NB4 (cell line): ENCODE results near the gene AUTS2.

Source experiments
- DNase-seq: peaks from one replicate; pipeline ENCODE4 v3.0.0; 2010; ENCODE audit warnings: low read depth
- H3K4me3 ChIP-seq: one replicate; pipeline ENCODE4 v1.5.1; 2011; ENCODE audit warnings: mild to moderate bottlenecking, low read depth, low read length, moderate library complexity
- MYC ChIP-seq: IDR thresholded peaks from 2 replicates; pipeline ENCODE4 v1.6.1; 2011; ENCODE audit warnings: low read depth, low read length
- POLR2A ChIP-seq: IDR thresholded peaks from 2 replicates; pipeline ENCODE4 v1.6.1; 2011; ENCODE audit warnings: mild to moderate bottlenecking; ENCODE audit not compliant: insufficient read length; ENCODE audit errors: extremely low read depth
- TF ChIP-seq, protein P1 (sequence below): IDR thresholded peaks from one replicate; pipeline ENCODE4 v1.5.1; 2012; ENCODE audit warnings: low read depth, low read length
- TF ChIP-seq, protein P2 (sequence below): IDR thresholded peaks from 2 replicates; pipeline ENCODE4 v1.6.1; 2011; ENCODE audit warnings: low read depth, low read length

Gene AUTS2

DNA sequence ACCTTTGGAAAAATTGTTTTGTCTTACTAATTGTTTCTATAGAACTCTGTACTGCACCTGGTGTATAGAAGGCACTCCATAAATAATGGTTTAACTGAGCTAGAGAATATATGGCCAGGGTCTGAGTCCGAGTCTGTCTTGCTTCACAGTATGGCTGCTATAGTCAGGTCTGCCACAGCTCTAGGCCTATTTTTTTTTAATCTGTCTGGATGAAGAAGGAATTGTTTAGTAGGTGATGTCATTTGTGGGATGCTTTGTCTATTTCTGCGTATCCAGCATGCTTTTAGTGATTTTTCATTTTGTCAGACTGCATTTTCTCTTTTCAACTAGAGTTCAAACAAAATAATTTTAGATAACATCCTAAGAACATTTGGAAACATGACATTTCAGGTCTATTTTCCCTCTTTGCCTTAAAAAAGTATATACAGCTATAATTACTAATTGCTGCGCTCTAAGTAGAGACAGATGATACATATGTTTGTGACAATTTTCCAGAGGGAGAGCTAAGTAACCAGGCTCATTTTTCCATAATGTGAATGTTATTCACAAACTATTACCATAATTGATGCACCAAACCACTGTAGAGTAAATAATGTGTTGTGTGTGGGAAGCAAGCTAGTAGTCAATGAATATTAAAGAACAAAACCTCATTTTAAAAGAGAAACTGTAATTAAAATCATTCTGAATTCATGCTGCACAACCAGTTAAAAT, 361.7 kb downstream of the AUTS2 start:
- TF ChIP-seq, protein P1, sequence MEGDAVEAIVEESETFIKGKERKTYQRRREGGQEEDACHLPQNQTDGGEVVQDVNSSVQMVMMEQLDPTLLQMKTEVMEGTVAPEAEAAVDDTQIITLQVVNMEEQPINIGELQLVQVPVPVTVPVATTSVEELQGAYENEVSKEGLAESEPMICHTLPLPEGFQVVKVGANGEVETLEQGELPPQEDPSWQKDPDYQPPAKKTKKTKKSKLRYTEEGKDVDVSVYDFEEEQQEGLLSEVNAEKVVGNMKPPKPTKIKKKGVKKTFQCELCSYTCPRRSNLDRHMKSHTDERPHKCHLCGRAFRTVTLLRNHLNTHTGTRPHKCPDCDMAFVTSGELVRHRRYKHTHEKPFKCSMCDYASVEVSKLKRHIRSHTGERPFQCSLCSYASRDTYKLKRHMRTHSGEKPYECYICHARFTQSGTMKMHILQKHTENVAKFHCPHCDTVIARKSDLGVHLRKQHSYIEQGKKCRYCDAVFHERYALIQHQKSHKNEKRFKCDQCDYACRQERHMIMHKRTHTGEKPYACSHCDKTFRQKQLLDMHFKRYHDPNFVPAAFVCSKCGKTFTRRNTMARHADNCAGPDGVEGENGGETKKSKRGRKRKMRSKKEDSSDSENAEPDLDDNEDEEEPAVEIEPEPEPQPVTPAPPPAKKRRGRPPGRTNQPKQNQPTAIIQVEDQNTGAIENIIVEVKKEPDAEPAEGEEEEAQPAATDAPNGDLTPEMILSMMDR: no peak
- TF ChIP-seq, protein P2, sequence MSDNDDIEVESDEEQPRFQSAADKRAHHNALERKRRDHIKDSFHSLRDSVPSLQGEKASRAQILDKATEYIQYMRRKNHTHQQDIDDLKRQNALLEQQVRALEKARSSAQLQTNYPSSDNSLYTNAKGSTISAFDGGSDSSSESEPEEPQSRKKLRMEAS: no peak
- TF ChIP-seq MYC (no peak), POLR2A (no peak)
- H3K4me3 ChIP-seq: no peak overlapping the region
- no peak for DNase-seq

DNA sequence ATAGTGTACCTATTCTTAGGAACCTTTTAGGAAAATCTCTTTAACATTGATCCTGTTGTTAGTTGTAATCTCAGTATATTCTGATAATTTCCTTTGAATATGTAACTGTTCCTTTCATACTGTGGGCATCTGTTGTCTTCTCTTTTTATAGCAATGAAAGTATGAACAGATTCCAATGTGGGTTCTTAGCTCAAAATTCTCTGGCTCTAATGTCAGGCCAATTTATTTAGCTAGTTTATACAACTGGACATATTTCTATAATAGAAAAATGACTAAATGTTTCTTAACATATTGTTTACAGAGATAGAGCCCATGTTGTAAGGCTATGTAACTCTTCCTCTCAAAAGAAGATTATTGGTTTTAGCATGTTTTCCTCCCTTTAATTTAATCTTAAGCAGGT, 363.2 kb downstream of the AUTS2 start:
- TF ChIP-seq POLR2A (no peak), MYC (no peak)
- TF ChIP-seq, protein P2: no peak
- TF ChIP-seq, protein P1: no peak
- DNase-seq: no peak
- no peak overlapping the region for H3K4me3 ChIP-seq

DNA sequence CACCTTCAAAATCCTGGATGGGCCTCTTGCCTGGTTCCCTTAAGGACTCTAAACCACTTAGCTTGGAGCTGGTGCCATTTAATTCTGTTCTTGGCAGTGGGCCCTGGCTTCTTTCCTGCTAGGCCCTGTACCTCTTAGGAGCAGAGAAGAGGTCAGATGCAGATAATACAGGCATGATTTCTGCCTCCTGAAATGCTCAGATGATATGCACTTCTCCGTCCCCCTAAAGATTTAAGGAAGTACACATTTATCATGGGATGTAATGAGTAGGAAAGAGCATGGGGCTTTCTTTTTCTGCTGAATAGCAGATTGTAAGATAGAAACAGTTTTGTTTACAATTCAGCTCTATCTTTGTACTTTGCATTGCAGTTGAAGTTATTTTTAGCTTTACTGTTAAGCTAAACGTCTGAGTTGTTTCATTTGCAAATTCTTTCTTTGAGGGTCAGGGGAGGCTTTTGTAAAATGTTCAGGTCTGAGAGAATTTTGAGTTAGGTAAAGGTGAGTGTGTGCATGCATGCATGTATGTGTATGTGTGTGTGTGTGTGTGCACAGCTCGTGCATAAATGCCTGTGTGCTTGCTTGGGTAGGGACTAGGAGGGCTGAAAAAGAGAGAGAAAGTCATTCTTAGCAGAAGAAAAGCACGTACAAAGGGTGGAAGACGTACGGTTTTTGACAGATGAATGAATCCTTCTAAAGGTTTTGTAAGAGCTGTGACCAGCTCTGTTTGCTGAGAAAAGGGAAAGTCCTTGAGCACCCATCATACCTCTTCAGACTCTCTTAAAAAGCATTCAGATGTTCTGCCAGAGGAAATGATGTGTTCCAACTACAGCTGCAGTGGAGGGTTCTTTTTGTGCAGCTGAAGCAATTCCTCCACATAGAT, 364.2 kb downstream of the AUTS2 start:
- TF ChIP-seq, protein P2: no peak
- TF ChIP-seq, protein P1: no peak
- TF ChIP-seq POLR2A (no peak), MYC (no peak)
- H3K4me3 ChIP-seq: no peak overlapping the region
- no peak for DNase-seq

DNA sequence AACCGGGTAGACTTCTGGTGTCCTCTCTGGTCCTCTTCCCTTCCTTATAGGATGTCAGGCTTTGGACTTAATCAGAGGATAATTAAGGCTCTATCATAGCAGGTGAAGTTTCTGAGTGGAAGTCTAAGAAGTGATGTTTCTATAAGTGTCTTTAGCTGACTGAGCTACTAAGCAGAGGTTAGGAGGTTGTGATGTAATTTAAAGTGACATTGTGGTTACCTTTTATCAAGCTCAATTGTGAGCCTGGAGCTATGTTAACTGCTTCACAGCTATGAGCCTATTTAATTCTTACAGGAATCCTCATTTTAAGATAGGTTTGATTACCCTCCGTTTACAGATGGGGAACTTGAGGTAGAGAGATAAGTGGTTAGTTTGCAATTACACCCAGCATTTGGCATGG, 365.1 kb downstream of the AUTS2 start:
- TF ChIP-seq, protein P1: no peak
- TF ChIP-seq MYC: no peak
- no peak for TF ChIP-seq POLR2A
- TF ChIP-seq, protein P2: no peak
- H3K4me3 ChIP-seq: no peak overlapping the region
- DNase-seq: no peak

DNA sequence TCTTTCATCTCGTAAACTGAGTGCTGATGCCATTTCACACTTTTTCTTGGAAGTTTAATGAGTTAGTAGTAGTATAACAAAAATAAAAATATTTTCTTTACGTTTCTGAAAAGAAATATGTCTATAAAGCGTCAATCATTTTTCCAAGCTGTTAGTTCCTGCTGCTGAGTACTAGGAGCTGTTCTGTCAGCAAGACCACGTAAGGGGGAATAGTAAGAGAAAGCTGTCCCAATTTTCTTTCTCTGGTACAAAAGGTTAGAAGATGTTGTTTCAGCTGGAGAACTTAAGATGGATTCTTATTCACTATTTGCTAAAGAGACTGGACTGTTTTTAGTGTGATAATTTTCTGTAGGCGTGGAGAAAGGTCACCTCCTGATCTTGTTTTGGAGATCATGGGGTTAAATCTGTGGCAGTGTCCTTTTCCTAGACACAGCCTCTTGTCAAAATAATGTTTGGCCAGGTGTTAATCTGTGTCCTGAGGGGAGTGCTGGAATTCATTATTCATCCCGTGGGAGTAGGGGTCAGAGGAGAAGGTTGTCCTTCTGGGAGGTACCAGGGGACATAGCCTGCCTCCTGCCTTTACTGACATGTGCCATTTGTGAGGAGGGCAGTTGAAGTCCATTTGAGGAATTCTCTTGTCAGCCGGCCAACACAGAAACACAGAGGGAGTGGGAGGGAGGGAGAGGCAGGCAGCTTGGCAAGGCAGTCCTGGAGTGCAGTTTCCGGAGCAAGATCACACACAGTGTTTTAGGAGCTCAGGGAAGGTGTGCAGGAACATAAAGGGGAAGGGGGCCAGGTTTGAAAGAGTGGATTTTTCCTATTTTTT, 368.7 kb downstream of the AUTS2 start:
- TF ChIP-seq MYC (no peak), POLR2A (no peak)
- TF ChIP-seq, protein P1: no peak
- TF ChIP-seq, protein P2: no peak
- H3K4me3 ChIP-seq: no peak overlapping the region
- DNase-seq: no peak
